ENCODE results near the gene RASL10A. TPM values are rescaled to one million over a fixed set of nuclear protein-coding genes. Genes with fewer than 3 reads are reported as not detected.

RASL10A gene
- total RNA-seq, 4 donors from 2014 or later = 0.85 to 9.0 (median 5.6) TPM; not detected in 1

DNA sequence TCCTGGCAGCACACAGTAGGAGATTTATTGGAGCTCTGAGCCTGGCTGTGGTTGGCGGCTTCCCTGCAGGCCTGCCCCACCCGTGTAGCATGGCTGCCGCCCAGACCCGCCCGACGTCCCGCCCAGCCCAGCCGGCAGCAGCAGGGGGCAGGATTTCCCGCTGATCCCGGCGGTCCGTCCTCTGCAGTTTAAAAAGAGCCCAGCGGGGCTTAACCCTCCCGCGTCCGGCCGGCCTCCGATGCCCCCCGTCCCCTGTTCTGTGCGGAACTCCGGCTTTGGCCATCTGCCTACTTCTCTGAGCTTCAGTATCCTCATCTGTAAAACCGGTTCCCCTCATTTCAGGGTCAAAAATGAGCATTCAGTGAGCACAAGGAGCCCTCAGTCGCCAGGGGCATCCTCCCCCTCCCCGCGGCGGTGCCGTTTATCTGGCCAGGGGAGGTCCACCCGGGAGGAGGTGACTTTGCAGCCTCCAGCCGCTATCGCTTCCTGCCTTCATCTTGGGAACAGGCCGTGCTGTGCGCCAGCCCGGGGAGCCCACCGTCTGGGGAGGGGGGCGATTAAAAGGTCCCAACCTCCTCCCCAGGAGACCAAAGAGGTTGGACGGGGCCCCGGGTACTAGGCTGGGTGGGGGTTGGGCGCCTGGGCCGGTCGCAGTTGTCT is 9.2 kb downstream of the RASL10A start, which contains the start of gene GAS2L1:
GAS2L1 (plus strand) TSS at position 476 of the 660 bp plus-strand sequence. CDS start 1,456 bp downstream, outside the sequence.
- H3K4me1 ChIP-seq = peaks cover 8 to 60% (median 25%) of the 10 kb centered on the region in 4 donors
- H3K27me3 ChIP-seq = no peaks in the 10 kb centered on the region
- peak within 1 kb of the TSS; percentile 75 to 90 (median 84) for H3K27ac ChIP-seq
- DNase-seq = peak; percentile 37 to 91 (median 85)
- H3K9me3 ChIP-seq = no peaks in the 10 kb centered on the region
- TF ChIP-seq POLR2A (IDR thresholded peaks at IDR 0.05) = no peak
- TF ChIP-seq, protein P1, sequence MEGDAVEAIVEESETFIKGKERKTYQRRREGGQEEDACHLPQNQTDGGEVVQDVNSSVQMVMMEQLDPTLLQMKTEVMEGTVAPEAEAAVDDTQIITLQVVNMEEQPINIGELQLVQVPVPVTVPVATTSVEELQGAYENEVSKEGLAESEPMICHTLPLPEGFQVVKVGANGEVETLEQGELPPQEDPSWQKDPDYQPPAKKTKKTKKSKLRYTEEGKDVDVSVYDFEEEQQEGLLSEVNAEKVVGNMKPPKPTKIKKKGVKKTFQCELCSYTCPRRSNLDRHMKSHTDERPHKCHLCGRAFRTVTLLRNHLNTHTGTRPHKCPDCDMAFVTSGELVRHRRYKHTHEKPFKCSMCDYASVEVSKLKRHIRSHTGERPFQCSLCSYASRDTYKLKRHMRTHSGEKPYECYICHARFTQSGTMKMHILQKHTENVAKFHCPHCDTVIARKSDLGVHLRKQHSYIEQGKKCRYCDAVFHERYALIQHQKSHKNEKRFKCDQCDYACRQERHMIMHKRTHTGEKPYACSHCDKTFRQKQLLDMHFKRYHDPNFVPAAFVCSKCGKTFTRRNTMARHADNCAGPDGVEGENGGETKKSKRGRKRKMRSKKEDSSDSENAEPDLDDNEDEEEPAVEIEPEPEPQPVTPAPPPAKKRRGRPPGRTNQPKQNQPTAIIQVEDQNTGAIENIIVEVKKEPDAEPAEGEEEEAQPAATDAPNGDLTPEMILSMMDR (IDR thresholded peaks at IDR 0.05) = peak in 5 of 6 experiments; percentile 8 to 71 (median 68)
- H3K36me3 ChIP-seq = peaks cover 0 to under 1% (median 0%) of the 10 kb centered on the region in 3 donors
- H3K4me3 ChIP-seq = peak within 1 kb of the TSS; percentile 60 to 86 (median 82)

DNA sequence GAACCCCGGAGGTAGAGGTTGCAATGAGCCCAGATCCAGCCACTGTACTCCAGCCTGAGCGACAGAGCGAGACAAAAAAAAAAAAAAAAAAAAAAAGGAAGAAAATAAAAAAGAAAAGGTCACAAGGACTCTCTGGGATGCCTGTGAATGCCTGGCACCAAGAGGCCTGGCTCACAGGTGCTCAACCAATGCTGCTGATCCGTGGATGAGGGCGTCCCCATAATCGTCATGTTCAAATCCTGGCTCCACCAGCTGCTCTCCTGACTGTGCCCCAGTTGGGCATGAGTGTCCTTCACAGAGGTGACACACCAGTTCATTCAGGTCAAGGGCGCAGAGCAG is 9.7 kb downstream of the RASL10A start:
- Histone ChIP-seq H3K36me3 (peaks cover 0 to 4% (median 0%) of the 10 kb centered on the region in 3 donors), H3K9me3 (no peaks in the 10 kb centered on the region), H3K4me1 (peaks cover 8 to 60% (median 21%) of the 10 kb centered on the region in 4 donors), H3K27me3 (no peaks in the 10 kb centered on the region), H3K27ac (peak overlapping the region in 2 of 4 donors; percentile 86 to 90), H3K4me3 (peak overlapping the region in 3 of 4 donors; percentile 60 to 86 (median 85))
- TF ChIP-seq, protein P1 (IDR thresholded peaks at IDR 0.05) = no peak
- TF ChIP-seq POLR2A (IDR thresholded peaks at IDR 0.05) = no peak
- DNase-seq = no peak

DNA sequence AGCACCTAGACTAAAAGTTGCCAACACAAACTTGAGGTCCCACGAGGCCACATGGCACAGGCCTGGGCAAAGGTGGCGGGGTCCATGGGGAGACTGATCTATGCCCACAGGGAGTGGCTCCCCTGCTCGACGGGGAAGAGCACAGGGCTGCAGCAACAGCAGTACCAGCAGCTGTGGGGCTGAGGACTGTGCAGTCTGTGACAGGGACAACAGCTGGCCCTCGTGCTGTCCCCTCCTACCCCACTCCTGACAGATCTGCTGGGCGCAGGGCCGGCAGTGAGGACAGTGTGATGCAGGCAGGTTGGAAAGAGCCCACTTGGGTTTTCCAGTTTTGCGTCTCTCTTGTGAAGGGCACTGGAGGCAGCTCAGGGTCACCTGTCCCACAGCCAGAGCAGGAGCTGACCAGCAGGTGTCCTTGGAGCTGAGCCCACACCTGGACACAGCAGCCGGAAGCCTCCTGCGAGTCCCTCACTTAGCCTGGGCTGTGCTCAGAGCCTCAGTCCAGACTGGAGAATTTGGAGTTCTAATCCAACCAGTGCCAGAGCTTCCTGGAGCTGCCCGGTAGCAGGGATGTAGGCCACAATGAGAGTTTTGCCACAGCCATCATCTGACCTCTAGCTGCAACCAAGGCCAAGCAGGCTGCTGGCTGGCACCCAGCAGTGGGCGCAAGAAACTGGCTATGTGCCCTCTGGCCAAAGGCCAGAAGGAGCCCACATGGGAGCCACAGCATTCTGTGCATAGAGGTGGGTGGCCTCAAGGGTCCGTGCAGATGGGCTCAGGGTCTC is 12.6 kb downstream of the RASL10A start:
- no peak overlapping the region for H3K4me3 ChIP-seq
- no peaks in the 10 kb centered on the region for H3K27me3 ChIP-seq
- peaks cover 0 to 31% (median 12%) of the 10 kb centered on the region in 4 donors for H3K4me1 ChIP-seq
- TF ChIP-seq, protein P1 (IDR thresholded peaks at IDR 0.05) = no peak
- no peak for TF ChIP-seq POLR2A (IDR thresholded peaks at IDR 0.05)
- peak overlapping the region in 2 of 4 donors; percentile 65 to 76 for H3K27ac ChIP-seq
- H3K36me3 ChIP-seq = peaks cover 0 to 33% (median 2%) of the 10 kb centered on the region in 3 donors
- peak in 2 of 3 donors; percentile 73 to 81 for DNase-seq
- no peaks in the 10 kb centered on the region for H3K9me3 ChIP-seq

DNA sequence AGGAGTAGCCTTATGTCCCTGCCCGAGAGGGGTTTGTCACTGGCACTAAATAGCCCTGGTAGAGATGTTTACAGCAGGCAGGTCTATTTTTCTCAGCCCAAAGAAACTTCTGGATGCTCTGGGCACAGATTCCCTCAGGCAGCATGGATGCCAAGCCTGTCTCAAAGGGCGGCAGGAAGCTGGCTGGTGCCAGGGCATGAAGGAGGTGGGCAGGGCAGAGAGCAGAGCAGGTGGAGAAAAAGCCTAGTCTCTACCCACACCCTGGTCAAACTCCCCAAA is 13.2 kb downstream of the RASL10A start:
- Histone ChIP-seq H3K4me3 (no peak overlapping the region), H3K9me3 (no peaks in the 10 kb centered on the region), H3K27ac (peak overlapping the region in 2 of 4 donors; percentile 65 to 76), H3K36me3 (peaks cover 0 to 39% (median 2%) of the 10 kb centered on the region in 3 donors), H3K4me1 (peaks cover 0 to 27% (median 10%) of the 10 kb centered on the region in 4 donors), H3K27me3 (no peaks in the 10 kb centered on the region)
- TF ChIP-seq POLR2A (IDR thresholded peaks at IDR 0.05) = no peak
- TF ChIP-seq, protein P1 (IDR thresholded peaks at IDR 0.05) = no peak
- no peak for DNase-seq

DNA sequence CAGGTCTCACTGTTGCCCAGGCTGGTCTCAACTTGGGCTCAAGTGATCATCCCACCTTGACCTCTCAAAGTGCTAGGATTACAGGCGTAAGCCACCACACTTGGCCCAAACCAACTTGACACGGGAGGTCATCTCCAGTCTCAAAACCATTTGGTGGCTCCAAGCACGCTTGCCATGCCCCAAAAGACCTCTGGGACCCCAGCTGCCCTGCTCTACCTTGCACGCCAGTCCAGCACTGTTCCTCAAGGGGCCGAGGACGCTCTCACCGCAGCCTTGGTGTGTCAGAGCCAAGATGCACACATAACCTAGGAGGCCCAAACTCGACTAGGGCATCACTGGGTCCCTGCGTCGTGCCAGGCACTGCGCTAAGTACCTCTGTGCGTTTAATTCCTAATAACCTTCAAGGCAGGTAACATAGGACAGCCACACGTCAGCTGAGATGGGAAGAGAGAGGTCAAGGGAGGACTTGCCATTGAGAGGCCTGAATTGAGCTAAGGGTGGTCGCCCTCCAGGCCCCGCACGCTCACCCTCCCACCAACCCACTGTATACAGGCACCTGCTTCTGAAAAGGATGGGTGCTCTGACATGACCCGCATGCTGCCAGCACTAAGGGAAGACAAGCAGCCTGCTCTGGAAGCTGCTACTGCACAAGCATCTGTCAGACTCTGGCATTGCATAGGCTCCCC is 13.6 kb downstream of the RASL10A start:
- DNase-seq = peak in 2 of 3 donors; percentile 44 to 45
- no peaks in the 10 kb centered on the region for H3K27me3 ChIP-seq
- TF ChIP-seq POLR2A (IDR thresholded peaks at IDR 0.05) = no peak
- TF ChIP-seq, protein P1 (IDR thresholded peaks at IDR 0.05) = no peak
- H3K4me3 ChIP-seq = no peak overlapping the region
- no peaks in the 10 kb centered on the region for H3K9me3 ChIP-seq
- peaks cover 0 to 43% (median 2%) of the 10 kb centered on the region in 3 donors for H3K36me3 ChIP-seq
- H3K27ac ChIP-seq = peak overlapping the region in 2 of 4 donors; percentile 65 to 76
- H3K4me1 ChIP-seq = peaks cover 0 to 27% (median 7%) of the 10 kb centered on the region in 4 donors

Measured in Peyer's patch (tissue), 4 donors.